PC-3 (cell line): ENCODE results near the gene RALGPS1. TPM values are rescaled to one million over a fixed set of nuclear protein-coding genes. Genes with fewer than 3 reads are reported as not detected.

ENCODE experiments used
- ATAC-seq: fragments of 200-7000 bp; cut with Tn5 transposase; 2 replicates; pipeline ENCODE4 v1.9.1; 2020; ENCODE audit warnings: mild to moderate bottlenecking, moderate library complexity
- BruUV-seq: library from RNA; stranded (reverse); fragments of 400-500 nt; replicated peaks from 2 replicates; lab custom pipeline; 2021; lab: Mats Ljungman, UMichigan
- CTCF ChIA-PET: fragments of 300-600 bp; sonication (Branson Sonifier 250); formaldehyde crosslinking; loops from one replicate; lab custom pipeline; 2022; ENCODE audit warnings: antibody characterized with exemption; lab: Charles Lee
- POLR2A ChIA-PET: fragments of 300-600 bp; sonication (Branson Sonifier 250); formaldehyde crosslinking; loops from one replicate; lab custom pipeline; 2022; ENCODE audit warnings: antibody characterized with exemption; ENCODE audit not compliant: unreplicated experiment; lab: Charles Lee
- DNase-seq: peaks from one replicate; pipeline ENCODE4 v3.0.0-alpha.2; 2015
- H2AFZ ChIP-seq: fragments of 300-600 bp; sonication (generic); 2 replicates; pipeline ENCODE4 v1.6.0; 2016; ENCODE audit warnings: antibody characterized with exemption, low read length
- H3F3A ChIP-seq: fragments of 300-600 bp; sonication (generic); one replicate; pipeline ENCODE4 v1.6.0; 2017; ENCODE audit warnings: antibody characterized with exemption, low read length, control low read depth, mild to moderate bottlenecking; ENCODE audit not compliant: unreplicated experiment
- H3K27ac ChIP-seq: fragments of 300-600 bp; sonication (generic); 2 replicates; pipeline ENCODE4 v1.5.1; 2016; ENCODE audit warnings: mild to moderate bottlenecking, low read length
- H3K27me3 ChIP-seq: fragments of 300-600 bp; sonication (generic); 2 replicates; pipeline ENCODE4 v1.6.1; 2016; ENCODE audit warnings: low read length, mixed read lengths
- H3K36me3 ChIP-seq: fragments of 300-600 bp; sonication (generic); 2 replicates; pipeline ENCODE4 v1.6.1; 2016; ENCODE audit warnings: low read depth, mixed run types, low read length, mixed read lengths
- H3K4me1 ChIP-seq: fragments of 300-600 bp; sonication (generic); 2 replicates; pipeline ENCODE4 v1.5.1; 2016; ENCODE audit warnings: low read length; ENCODE audit not compliant: insufficient read depth
- H3K4me2 ChIP-seq: fragments of 300-600 bp; sonication (generic); 2 replicates; pipeline ENCODE4 v1.6.0; 2016; ENCODE audit warnings: low read length
- H3K4me3 ChIP-seq: fragments of 300-600 bp; sonication (generic); 2 replicates; pipeline ENCODE4 v1.5.1; 2016; ENCODE audit warnings: mild to moderate bottlenecking, low read length, mixed read lengths
- H3K79me2 ChIP-seq: fragments of 300-600 bp; sonication (generic); 2 replicates; pipeline ENCODE4 v1.6.1; 2017; ENCODE audit warnings: low read length, mixed read lengths
- H3K9ac ChIP-seq: fragments of 300-600 bp; sonication (generic); 2 replicates; pipeline ENCODE4 v1.6.0; 2016; ENCODE audit warnings: mild to moderate bottlenecking, low read length
- H3K9me2 ChIP-seq: fragments of 300-600 bp; sonication (generic); replicated peaks from 2 replicates; pipeline ENCODE4 v1.6.1; 2016; ENCODE audit warnings: mixed run types, low read length, mixed read lengths
- H3K9me3 ChIP-seq: fragments of 300-600 bp; sonication (generic); 2 replicates; pipeline ENCODE4 v1.6.1; 2016; ENCODE audit warnings: low read length, mixed read lengths
- H4K20me1 ChIP-seq: fragments of 300-600 bp; sonication (generic); 2 replicates; pipeline ENCODE4 v1.6.1; 2016; ENCODE audit warnings: low read length, mixed read lengths
- EZH2 ChIP-seq: fragments of 300-600 bp; sonication (generic); IDR thresholded peaks from one replicate; pipeline ENCODE4 v1.6.1; 2017; ENCODE audit warnings: antibody characterized with exemption, mild to moderate bottlenecking, low read length; ENCODE audit not compliant: unreplicated experiment
- EZH2phosphoT487 ChIP-seq: fragments of 300-600 bp; sonication (generic); IDR thresholded peaks from 2 replicates; pipeline ENCODE4 v1.6.1; 2018; ENCODE audit warnings: mild to moderate bottlenecking, antibody characterized with exemption, low read length, borderline replicate concordance
- intact Hi-C: fragments of 100-400 bp; cut with micrococcal nuclease; formaldehyde crosslinking; loops from 2 replicates; pipeline ENCODE4 v1.9.0; 2023
- total RNA-seq: library from RNA; depleted of rRNA; stranded (reverse); fragments of >200 nt; gene quantifications from 2 replicates; pipeline ENCODE4 v1.2.3, GENCODE V29; 2014
- TF ChIP-seq, protein P1 (sequence below): fragments of 300-600 bp; sonication (generic); conservative IDR thresholded peaks from 2 replicates; pipeline ENCODE4 v1.5.1; 2017; ENCODE audit warnings: antibody characterized with exemption, low read depth, mild to moderate bottlenecking, low read length

Gene RALGPS1
- total RNA-seq, 1 experiment from 2014 or later = 10.2 TPM

DNA sequence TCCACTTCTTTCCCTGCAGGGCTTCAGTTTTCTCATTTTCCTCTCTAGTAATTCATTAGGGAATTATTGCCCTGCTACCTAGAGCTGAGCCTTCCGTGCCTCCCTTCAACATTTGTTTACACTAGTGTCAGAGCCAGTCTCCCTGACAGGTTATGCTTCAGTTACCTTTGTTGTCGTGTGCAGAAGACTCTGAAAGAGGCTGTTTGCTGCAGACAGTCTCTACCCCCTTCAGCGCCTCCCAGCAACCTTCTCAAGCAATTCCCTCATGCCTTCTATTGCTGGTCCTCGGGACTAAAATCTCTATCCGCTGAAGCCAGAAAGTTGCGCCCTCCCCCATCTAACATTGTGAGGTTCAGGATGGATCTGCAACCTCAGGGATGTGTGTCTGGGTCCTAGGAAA is 12.8 kb downstream of the RALGPS1 start:
- H3K4me3 ChIP-seq = no peak overlapping the region
- no peaks in the 10 kb centered on the region for H3K9me2 ChIP-seq
- H2AFZ ChIP-seq = no peak overlapping the region
- DNase-seq (no peak), ATAC-seq (no peak)
- H3K9me3 ChIP-seq = no peaks in the 10 kb centered on the region
- H3K36me3 ChIP-seq = no peaks in the 10 kb centered on the region
- H3K27ac ChIP-seq = no peak overlapping the region
- TF ChIP-seq, protein P1, sequence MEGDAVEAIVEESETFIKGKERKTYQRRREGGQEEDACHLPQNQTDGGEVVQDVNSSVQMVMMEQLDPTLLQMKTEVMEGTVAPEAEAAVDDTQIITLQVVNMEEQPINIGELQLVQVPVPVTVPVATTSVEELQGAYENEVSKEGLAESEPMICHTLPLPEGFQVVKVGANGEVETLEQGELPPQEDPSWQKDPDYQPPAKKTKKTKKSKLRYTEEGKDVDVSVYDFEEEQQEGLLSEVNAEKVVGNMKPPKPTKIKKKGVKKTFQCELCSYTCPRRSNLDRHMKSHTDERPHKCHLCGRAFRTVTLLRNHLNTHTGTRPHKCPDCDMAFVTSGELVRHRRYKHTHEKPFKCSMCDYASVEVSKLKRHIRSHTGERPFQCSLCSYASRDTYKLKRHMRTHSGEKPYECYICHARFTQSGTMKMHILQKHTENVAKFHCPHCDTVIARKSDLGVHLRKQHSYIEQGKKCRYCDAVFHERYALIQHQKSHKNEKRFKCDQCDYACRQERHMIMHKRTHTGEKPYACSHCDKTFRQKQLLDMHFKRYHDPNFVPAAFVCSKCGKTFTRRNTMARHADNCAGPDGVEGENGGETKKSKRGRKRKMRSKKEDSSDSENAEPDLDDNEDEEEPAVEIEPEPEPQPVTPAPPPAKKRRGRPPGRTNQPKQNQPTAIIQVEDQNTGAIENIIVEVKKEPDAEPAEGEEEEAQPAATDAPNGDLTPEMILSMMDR = no peak
- TF ChIP-seq EZH2phosphoT487 (no peak), EZH2 (no peak)
- intact Hi-C loops = no loop called here
- H4K20me1 ChIP-seq = no peaks in the 10 kb centered on the region
- no peaks in the 10 kb centered on the region for H3K27me3 ChIP-seq
- no peaks in the 10 kb centered on the region for H3F3A ChIP-seq
- peaks cover 8% of the 10 kb centered on the region; the same call in 1 of the 2 replicates for H3K4me1 ChIP-seq
- CTCF ChIA-PET = no interaction called here
- no TSS peak for BruUV-seq
- H3K4me2 ChIP-seq = no peak overlapping the region
- H3K9ac ChIP-seq = no peak overlapping the region
- no peaks in the 10 kb centered on the region for H3K79me2 ChIP-seq
- POLR2A ChIA-PET = no interaction called here

- TF ChIP-seq EZH2 (no peak), EZH2phosphoT487 (no peak)
- TF ChIP-seq, protein P1 = no peak
- Histone ChIP-seq H3K27me3 (no peaks in the 10 kb centered on the region), H3K9me2 (no peaks in the 10 kb centered on the region), H2AFZ (no peak overlapping the region), H4K20me1 (no peaks in the 10 kb centered on the region), H3F3A (no peaks in the 10 kb centered on the region), H3K9ac (no peak overlapping the region), H3K9me3 (no peaks in the 10 kb centered on the region), H3K4me3 (no peak overlapping the region), H3K36me3 (no peaks in the 10 kb centered on the region), H3K4me2 (no peak overlapping the region), H3K4me1 (no peaks in the 10 kb centered on the region), H3K27ac (no peak overlapping the region), H3K79me2 (no peaks in the 10 kb centered on the region)
- BruUV-seq = no TSS peak
- ChIA-PET CTCF (no interaction called here), POLR2A (no interaction called here)
- no peak for ATAC-seq
- no peak for DNase-seq
- intact Hi-C loops = no loop called here
Measured at GRCh38 chr9:126932871-126933321, 18.3 kb downstream of the RALGPS1 start.

- Histone ChIP-seq H4K20me1 (no peaks in the 10 kb centered on the region), H3K79me2 (no peaks in the 10 kb centered on the region), H3K36me3 (no peaks in the 10 kb centered on the region), H3K9me2 (no peaks in the 10 kb centered on the region), H3F3A (no peaks in the 10 kb centered on the region), H3K4me3 (no peak overlapping the region), H3K4me1 (no peaks in the 10 kb centered on the region), H3K4me2 (no peak overlapping the region), H3K9me3 (no peaks in the 10 kb centered on the region), H3K27ac (no peak overlapping the region), H3K9ac (no peak overlapping the region), H2AFZ (no peak overlapping the region), H3K27me3 (no peaks in the 10 kb centered on the region)
- TF ChIP-seq, protein P1 = no peak
- TF ChIP-seq EZH2phosphoT487 (no peak), EZH2 (no peak)
- CTCF ChIA-PET = no interaction called here
- BruUV-seq = no TSS peak
- intact Hi-C loops = no loop called here
- ATAC-seq = no peak
- DNase-seq = no peak
- POLR2A ChIA-PET = no interaction called here
Measured at GRCh38 chr9:126933334-126933980, 18.9 kb downstream of the RALGPS1 start.
